HL-60 (cell line): ENCODE data around the gene ELAVL4.

Source experiments
- GABPA ChIP-seq: IDR thresholded peaks from 2 replicates; pipeline ENCODE4 v1.6.1; 2012; ENCODE audit warnings: low read depth
- POLR2AphosphoS5 ChIP-seq: IDR thresholded peaks from 2 replicates; pipeline ENCODE4 v1.6.1; 2012; ENCODE audit warnings: low read depth
- SPI1 ChIP-seq: IDR thresholded peaks from 2 replicates; pipeline ENCODE4 v1.6.1; 2012; ENCODE audit warnings: low read depth, mild to moderate bottlenecking, borderline replicate concordance
- TF ChIP-seq, protein P1 (sequence below): IDR thresholded peaks from one replicate; pipeline ENCODE4 v1.5.1; 2011; ENCODE audit warnings: low read length, control low read depth, inconsistent platforms; ENCODE audit not compliant: insufficient read depth
- TF ChIP-seq, protein P2 (sequence below): IDR thresholded peaks from 2 replicates; pipeline ENCODE4 v1.6.1; 2012; ENCODE audit warnings: low read depth; ENCODE audit not compliant: insufficient replicate concordance

DNA sequence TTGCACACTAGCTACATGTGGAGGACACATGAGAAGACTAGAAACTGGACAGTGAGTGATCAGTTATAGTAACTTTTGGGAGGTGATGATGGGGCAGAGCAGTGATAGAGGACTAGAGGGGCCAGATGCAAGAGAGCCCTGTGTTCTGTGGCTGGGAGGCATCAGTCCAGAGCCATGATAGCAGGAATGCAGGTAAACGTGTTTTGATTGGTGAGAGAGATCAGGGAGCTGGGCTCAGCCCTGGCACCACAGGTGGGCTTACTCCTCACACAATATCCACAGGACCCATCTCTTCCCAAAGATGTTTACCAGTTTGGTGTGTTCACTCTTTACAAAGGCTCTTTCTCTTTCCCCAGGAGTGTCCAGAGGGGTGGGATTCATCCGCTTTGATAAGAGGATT, 86.5 kb downstream of the ELAVL4 start:
- TF ChIP-seq, protein P1, sequence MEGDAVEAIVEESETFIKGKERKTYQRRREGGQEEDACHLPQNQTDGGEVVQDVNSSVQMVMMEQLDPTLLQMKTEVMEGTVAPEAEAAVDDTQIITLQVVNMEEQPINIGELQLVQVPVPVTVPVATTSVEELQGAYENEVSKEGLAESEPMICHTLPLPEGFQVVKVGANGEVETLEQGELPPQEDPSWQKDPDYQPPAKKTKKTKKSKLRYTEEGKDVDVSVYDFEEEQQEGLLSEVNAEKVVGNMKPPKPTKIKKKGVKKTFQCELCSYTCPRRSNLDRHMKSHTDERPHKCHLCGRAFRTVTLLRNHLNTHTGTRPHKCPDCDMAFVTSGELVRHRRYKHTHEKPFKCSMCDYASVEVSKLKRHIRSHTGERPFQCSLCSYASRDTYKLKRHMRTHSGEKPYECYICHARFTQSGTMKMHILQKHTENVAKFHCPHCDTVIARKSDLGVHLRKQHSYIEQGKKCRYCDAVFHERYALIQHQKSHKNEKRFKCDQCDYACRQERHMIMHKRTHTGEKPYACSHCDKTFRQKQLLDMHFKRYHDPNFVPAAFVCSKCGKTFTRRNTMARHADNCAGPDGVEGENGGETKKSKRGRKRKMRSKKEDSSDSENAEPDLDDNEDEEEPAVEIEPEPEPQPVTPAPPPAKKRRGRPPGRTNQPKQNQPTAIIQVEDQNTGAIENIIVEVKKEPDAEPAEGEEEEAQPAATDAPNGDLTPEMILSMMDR: no peak
- TF ChIP-seq POLR2AphosphoS5 (no peak), SPI1 (no peak), GABPA (no peak)
- TF ChIP-seq, protein P2, sequence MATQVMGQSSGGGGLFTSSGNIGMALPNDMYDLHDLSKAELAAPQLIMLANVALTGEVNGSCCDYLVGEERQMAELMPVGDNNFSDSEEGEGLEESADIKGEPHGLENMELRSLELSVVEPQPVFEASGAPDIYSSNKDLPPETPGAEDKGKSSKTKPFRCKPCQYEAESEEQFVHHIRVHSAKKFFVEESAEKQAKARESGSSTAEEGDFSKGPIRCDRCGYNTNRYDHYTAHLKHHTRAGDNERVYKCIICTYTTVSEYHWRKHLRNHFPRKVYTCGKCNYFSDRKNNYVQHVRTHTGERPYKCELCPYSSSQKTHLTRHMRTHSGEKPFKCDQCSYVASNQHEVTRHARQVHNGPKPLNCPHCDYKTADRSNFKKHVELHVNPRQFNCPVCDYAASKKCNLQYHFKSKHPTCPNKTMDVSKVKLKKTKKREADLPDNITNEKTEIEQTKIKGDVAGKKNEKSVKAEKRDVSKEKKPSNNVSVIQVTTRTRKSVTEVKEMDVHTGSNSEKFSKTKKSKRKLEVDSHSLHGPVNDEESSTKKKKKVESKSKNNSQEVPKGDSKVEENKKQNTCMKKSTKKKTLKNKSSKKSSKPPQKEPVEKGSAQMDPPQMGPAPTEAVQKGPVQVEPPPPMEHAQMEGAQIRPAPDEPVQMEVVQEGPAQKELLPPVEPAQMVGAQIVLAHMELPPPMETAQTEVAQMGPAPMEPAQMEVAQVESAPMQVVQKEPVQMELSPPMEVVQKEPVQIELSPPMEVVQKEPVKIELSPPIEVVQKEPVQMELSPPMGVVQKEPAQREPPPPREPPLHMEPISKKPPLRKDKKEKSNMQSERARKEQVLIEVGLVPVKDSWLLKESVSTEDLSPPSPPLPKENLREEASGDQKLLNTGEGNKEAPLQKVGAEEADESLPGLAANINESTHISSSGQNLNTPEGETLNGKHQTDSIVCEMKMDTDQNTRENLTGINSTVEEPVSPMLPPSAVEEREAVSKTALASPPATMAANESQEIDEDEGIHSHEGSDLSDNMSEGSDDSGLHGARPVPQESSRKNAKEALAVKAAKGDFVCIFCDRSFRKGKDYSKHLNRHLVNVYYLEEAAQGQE: no peak
